DMS153 treated with DMSO at 0.1 percent for 48 hours (cell line): Measurements from ENCODE around the gene NRG3.

Source experiments
- DNase-seq: peaks from one replicate; lab custom pipeline; 2025; ENCODE audit not compliant: unreplicated experiment; lab: John Stamatoyannopoulos, UW

The NRG3 gene

DNA sequence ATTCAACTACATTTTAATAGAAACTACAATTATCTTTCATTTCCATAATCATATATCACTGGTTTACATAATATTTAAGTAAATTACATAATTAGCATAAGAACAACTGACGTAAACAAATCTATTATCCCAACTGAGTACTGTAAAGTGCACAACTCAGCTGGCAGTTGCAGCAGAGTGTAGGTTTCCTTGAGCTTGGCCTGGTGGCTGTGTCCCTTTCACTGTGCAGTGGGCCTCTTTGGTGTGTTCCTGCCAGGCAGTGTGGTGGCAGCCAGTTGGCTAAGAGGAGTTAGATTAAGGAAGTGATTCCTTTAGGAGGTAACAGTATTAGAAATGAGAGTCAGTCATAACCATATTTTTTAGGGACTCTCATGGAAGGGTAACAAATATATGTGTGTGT lies 7.0 kb downstream of the NRG3 start:
- no peak for DNase-seq

DNA sequence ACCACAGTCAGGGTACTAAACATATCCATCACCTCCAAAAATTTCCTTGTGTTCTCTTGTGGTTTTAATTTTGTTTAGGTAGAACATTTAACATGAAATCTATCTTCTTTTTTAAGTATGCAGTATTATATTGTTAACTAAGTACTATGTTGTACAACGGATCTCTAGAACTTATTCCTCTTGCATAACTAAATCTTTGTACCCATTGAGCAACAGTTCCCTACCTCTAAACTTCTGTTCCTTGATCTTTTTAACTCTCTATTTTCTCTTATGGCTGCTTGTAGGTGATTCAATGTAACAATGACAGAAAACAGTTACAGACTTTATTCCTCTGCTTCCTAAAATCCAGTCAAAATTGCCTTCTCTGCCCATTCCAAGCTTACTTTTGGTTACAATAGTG lies 9.9 kb downstream of the NRG3 start:
- DNase-seq = no peak

GRCh38 chr10:81885491-81885890 lies 10.5 kb downstream of the NRG3 start:
- no peak for DNase-seq

- DNase-seq = no peak
Observed at GRCh38 chr10:81886939-81887338, 11.9 kb downstream of the NRG3 start.

GRCh38 chr10:81889181-81889769 lies 14.3 kb downstream of the NRG3 start:
- DNase-seq = no peak

- DNase-seq = no peak
Observed at GRCh38 chr10:81894616-81895015, 19.6 kb downstream of the NRG3 start.

DNA sequence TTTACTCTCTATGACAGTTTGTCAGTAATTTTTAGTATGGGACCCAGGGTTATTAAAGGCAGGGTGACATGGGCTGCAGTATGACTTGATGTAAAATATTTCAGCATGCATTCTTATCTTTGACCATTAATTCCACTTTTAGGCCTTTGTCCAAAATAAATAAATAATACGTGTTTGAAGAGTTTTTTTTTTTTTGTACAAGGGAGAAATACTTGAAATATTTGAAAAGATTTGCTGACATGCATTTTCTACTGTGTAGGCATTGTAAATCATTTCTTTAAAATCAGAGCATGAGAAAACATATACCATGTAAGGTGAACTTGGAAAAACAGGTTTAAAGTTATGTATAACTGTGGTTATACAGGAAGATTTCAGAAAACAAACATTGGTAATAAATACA lies 23.5 kb downstream of the NRG3 start:
- DNase-seq = no peak

DNA sequence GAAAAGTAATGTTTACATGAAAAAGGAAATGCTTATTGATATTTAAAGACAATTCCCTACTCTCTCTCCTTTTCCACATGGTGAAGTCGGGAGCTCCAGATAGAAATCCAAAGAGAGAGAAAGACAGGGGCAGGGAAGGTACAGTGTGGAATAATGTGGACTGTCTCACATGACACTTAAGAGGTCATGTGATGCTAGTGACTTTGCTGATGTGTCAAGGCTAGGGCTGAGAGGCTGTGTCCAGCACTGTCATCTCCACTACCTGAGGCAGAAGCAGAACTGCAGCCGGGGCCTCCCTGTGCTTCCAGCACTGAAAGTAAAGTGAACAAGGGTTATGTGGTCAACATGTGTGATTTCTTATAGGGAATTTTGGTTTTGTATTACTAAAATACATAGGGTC lies 26.0 kb downstream of the NRG3 start:
- DNase-seq = no peak

DNA sequence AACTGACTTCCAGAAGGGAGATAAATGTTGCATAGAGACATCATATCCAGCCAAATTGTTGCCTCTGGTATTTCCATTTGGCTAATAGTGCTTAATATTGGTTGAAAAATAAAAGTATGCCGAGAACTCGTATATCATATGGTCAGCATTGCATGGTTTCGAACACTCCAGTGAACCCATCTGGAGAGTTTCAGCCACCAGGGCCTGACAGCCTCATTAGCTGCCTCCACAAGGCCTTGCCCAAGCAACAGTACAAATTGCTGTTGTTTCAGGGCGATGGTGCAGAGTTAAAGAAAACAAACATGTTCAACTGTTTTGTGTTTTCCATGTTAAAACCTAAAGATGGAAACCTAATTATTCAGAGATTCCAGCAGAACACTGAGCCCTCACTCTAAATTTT lies 28.5 kb downstream of the NRG3 start:
- no peak for DNase-seq

DNA sequence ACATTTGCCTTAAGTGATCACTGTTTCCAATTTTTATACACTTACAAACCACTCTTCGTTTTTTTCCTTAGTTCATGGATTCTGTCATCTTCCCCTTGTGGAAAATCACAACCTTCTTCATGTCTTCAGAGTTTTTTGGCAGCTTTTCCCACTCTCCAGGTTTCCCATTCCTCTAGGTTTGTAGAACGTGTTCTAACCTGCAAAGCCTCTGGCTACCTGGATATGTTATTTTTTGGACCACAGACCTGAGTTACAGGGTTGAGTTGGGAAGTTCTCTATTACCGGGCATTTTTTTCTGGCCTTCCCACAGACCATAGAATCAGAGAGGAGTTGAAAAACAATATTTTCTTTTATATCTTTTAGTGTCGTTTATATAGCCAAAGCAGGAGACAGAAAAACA lies 30.2 kb downstream of the NRG3 start:
- no peak for DNase-seq

GRCh38 chr10:81909453-81909852 lies 34.5 kb downstream of the NRG3 start:
- DNase-seq = no peak

DNA sequence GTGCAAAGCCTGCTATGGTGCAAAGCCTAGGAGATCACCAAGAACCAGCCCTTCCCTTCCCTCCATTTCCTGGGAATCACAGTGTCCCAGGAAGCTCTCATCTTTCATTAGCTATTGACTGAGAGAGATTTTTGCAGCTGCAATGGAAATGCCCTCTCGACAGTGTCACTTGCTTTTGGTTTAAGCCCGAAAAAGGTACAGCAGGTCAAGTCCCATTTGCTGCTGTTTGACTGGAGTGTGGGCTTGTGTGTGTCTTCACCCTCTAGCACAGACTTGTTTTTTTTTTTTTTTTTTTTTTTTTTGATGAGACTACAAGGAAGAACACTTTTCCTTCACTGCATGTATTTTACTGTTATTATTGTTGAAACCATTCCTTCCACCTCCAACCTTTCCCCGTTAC lies 36.3 kb downstream of the NRG3 start:
- no peak for DNase-seq

GRCh38 chr10:81914736-81915503 lies 39.9 kb downstream of the NRG3 start:
- no peak for DNase-seq

- DNase-seq = no peak
Observed at GRCh38 chr10:81915504-81915897, 40.5 kb downstream of the NRG3 start.

GRCh38 chr10:81917666-81918065 lies 42.7 kb downstream of the NRG3 start:
- no peak for DNase-seq

DNA sequence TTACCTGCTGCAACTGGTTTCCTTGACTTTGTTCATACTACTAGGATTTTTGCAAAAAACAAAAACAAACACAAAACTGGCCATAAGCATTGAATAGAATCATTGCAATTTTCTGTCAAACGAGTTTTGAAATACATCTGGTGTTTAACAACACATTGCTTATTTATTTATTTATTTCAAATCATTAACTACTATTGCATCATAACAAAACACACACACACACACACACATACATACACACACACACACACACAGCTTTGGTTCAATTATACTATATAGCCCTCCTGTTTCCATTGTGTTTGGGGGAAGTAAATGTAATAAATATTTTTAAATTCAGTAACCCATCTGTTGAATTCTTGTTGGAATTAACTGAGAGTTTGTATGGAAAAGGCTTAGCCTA lies 43.8 kb downstream of the NRG3 start:
- no peak for DNase-seq

- no peak for DNase-seq
Observed at GRCh38 chr10:81920213-81920829, 45.3 kb downstream of the NRG3 start.

- no peak for DNase-seq
Observed at GRCh38 chr10:81928119-81928518, 53.1 kb downstream of the NRG3 start.

- DNase-seq = no peak
Observed at GRCh38 chr10:81943583-81943982, 68.6 kb downstream of the NRG3 start.

GRCh38 chr10:81944609-81945008 lies 69.6 kb downstream of the NRG3 start:
- DNase-seq = no peak

DNA sequence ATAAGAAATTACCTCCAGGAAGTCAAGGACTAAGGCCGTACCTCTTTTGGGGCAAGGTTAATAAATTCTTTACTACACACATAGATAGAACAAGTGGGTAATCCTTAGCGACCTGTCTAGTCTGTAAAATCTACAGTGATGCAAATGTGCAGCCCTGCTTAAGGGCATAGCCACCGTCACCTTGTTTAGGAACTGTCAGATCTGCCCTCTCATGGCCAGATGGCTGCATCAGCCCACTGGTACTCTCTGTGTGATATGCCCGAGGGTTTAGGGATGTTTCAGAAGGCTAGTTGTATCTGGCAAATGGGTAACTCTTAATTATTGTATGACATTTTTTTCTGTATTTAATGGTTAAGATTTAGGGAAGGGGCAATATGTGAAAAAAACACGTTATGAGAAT lies 74.3 kb downstream of the NRG3 start:
- no peak for DNase-seq

GRCh38 chr10:81950358-81950757 lies 75.4 kb downstream of the NRG3 start:
- no peak for DNase-seq

GRCh38 chr10:81953420-81953819 lies 78.4 kb downstream of the NRG3 start:
- no peak for DNase-seq
